ENCODE data around the gene IFNGR1. TPM values are rescaled to one million over a fixed set of nuclear protein-coding genes. Genes with fewer than 3 reads are reported as not detected.

IFNGR1 gene
- total RNA-seq, 1 experiment from 2014 or later: 27.1 TPM

DNA sequence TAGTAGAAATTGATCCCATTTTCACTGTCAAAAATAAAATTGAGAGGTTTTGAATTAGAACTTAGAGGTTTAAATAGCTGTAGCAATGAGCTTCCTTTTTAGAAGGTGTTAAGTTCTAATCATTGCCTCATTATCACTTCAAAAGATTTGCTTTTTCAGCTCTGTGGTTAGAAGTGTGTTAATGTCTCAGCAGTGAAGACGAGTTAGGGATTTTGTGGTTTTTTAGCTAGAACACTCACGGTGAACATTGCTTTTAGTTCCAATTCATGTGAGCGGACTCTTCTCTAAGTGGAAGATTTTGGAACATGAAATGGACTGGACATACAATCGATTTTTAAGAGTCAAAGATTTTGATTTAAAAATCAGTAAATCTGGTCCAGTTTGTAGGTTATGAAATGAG lies 12.7 kb upstream of the IFNGR1 start (continued):
- TF ChIP-seq, protein P1, sequence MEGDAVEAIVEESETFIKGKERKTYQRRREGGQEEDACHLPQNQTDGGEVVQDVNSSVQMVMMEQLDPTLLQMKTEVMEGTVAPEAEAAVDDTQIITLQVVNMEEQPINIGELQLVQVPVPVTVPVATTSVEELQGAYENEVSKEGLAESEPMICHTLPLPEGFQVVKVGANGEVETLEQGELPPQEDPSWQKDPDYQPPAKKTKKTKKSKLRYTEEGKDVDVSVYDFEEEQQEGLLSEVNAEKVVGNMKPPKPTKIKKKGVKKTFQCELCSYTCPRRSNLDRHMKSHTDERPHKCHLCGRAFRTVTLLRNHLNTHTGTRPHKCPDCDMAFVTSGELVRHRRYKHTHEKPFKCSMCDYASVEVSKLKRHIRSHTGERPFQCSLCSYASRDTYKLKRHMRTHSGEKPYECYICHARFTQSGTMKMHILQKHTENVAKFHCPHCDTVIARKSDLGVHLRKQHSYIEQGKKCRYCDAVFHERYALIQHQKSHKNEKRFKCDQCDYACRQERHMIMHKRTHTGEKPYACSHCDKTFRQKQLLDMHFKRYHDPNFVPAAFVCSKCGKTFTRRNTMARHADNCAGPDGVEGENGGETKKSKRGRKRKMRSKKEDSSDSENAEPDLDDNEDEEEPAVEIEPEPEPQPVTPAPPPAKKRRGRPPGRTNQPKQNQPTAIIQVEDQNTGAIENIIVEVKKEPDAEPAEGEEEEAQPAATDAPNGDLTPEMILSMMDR (IDR thresholded peaks at IDR 0.05 in 2 of 3, conservative IDR thresholded peaks at IDR 0.05 in 1 of 3; ENCODE audit: borderline replicate concordance in 1 of 3, insufficient read depth in 1 of 3, low read depth in 2 of 3, low read length in 2 of 3): no peak

DNA sequence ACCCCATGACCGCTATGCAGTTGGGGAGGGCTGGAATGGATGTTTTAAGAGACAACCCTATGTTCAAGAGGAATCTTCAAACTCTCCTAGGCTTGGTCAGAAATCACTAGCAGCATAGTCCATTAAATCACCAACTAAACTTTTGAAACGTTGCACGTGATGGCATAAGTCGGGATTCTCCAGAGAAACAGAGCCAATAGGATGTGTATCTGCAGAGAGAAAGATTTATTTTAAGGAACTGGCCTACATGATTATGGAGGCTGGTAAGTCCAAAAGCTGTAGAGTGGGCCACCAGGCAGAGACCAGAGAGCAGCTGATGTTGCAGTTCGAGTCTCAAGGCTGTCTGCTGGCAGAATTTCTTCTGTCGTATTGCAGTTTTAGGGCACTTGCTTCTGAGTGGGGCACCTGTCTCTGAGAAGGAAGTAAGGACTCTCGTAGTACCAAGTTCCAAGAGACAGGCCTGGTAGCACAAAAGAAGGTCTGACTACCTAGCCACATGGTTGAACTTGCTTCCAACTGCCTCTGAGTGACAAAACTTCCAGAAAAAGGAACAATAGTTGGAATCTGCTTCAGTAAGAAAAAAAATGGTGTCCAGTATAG lies 11.9 kb upstream of the IFNGR1 start:
- H4K20me1 ChIP-seq (ENCODE audit: insufficient read depth): no peaks in the 10 kb centered on the region
- no peaks in the 10 kb centered on the region for H3K36me3 ChIP-seq (ENCODE audit: control insufficient read depth in 1 of 2, insufficient read depth in 2 of 2, low read length in 2 of 2)
- H3K4me2 ChIP-seq (ENCODE audit: low read length): no peak overlapping the region
- BruUV-seq (replicated peaks): no TSS peak
- H3K27me3 ChIP-seq (ENCODE audit: insufficient read depth, low read length): no peaks in the 10 kb centered on the region
- ChIA-PET RAD21 (ENCODE audit: low non-redundant PET in 1 of 2, low total read pairs in 2 of 2, uncharacterized antibody in 2 of 2, unreplicated experiment in 2 of 2) (no interaction called here), POLR2A (no interaction called here), CTCF (no interaction called here)
- peaks cover 14 to 20% of the 10 kb centered on the region in 2 experiments for H3K4me1 ChIP-seq (ENCODE audit: control insufficient read depth in 1 of 2, insufficient read depth in 2 of 2, low read length in 2 of 2)
- H3K9ac ChIP-seq (ENCODE audit: low read length): no peak overlapping the region
- DNase-seq (ENCODE audit: low read depth, low spot score) (no peak), ATAC-seq (no peak)
- no peaks in the 10 kb centered on the region for H3K9me3 ChIP-seq (ENCODE audit: control insufficient read depth in 1 of 2, insufficient read depth in 1 of 2, low read depth in 1 of 2, low read length in 2 of 2)
- no peaks in the 10 kb centered on the region for H3K9me2 ChIP-seq (ENCODE audit: insufficient read depth)
- no peak overlapping the region for H3K27ac ChIP-seq (ENCODE audit: low read depth, low read length)
- no peak overlapping the region for H2AFZ ChIP-seq (ENCODE audit: low read depth, low read length, poor library complexity, severe bottlenecking)
- no peak overlapping the region for H3K4me3 ChIP-seq (replicated peaks in 1 of 2; ENCODE audit: low read depth in 1 of 2, low read length in 2 of 2)
- intact Hi-C loops (cut with micrococcal nuclease): no loop called here
- H3K79me2 ChIP-seq (ENCODE audit: insufficient read depth, low read length): no peaks in the 10 kb centered on the region
- TF ChIP-seq, protein P2, sequence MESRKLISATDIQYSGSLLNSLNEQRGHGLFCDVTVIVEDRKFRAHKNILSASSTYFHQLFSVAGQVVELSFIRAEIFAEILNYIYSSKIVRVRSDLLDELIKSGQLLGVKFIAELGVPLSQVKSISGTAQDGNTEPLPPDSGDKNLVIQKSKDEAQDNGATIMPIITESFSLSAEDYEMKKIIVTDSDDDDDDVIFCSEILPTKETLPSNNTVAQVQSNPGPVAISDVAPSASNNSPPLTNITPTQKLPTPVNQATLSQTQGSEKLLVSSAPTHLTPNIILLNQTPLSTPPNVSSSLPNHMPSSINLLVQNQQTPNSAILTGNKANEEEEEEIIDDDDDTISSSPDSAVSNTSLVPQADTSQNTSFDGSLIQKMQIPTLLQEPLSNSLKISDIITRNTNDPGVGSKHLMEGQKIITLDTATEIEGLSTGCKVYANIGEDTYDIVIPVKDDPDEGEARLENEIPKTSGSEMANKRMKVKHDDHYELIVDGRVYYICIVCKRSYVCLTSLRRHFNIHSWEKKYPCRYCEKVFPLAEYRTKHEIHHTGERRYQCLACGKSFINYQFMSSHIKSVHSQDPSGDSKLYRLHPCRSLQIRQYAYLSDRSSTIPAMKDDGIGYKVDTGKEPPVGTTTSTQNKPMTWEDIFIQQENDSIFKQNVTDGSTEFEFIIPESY (IDR thresholded peaks at IDR 0.05; ENCODE audit: extremely low read depth, insufficient replicate concordance, low read length): no peak
- TF ChIP-seq, protein P3, sequence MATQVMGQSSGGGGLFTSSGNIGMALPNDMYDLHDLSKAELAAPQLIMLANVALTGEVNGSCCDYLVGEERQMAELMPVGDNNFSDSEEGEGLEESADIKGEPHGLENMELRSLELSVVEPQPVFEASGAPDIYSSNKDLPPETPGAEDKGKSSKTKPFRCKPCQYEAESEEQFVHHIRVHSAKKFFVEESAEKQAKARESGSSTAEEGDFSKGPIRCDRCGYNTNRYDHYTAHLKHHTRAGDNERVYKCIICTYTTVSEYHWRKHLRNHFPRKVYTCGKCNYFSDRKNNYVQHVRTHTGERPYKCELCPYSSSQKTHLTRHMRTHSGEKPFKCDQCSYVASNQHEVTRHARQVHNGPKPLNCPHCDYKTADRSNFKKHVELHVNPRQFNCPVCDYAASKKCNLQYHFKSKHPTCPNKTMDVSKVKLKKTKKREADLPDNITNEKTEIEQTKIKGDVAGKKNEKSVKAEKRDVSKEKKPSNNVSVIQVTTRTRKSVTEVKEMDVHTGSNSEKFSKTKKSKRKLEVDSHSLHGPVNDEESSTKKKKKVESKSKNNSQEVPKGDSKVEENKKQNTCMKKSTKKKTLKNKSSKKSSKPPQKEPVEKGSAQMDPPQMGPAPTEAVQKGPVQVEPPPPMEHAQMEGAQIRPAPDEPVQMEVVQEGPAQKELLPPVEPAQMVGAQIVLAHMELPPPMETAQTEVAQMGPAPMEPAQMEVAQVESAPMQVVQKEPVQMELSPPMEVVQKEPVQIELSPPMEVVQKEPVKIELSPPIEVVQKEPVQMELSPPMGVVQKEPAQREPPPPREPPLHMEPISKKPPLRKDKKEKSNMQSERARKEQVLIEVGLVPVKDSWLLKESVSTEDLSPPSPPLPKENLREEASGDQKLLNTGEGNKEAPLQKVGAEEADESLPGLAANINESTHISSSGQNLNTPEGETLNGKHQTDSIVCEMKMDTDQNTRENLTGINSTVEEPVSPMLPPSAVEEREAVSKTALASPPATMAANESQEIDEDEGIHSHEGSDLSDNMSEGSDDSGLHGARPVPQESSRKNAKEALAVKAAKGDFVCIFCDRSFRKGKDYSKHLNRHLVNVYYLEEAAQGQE (IDR thresholded peaks at IDR 0.05; ENCODE audit: low read depth): no peak
- TF ChIP-seq EZH2 (IDR thresholded peaks at IDR 0.05): no peak
- TF ChIP-seq, protein P4, sequence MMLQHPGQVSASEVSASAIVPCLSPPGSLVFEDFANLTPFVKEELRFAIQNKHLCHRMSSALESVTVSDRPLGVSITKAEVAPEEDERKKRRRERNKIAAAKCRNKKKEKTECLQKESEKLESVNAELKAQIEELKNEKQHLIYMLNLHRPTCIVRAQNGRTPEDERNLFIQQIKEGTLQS (IDR thresholded peaks at IDR 0.05): no peak
- no peak for TF ChIP-seq ZFX (IDR thresholded peaks at IDR 0.05)
- TF ChIP-seq EZH2phosphoT487 (IDR thresholded peaks at IDR 0.05; ENCODE audit: borderline replicate concordance): no peak
- TF ChIP-seq ELF1 (IDR thresholded peaks at IDR 0.05; ENCODE audit: borderline replicate concordance, low read depth): no peak
- no peak for TF ChIP-seq SIN3A (IDR thresholded peaks at IDR 0.05; ENCODE audit: low read depth)
- TF ChIP-seq ZNF274 (IDR thresholded peaks at IDR 0.05; ENCODE audit: low read depth, low read length): no peak
- TF ChIP-seq, protein P5, sequence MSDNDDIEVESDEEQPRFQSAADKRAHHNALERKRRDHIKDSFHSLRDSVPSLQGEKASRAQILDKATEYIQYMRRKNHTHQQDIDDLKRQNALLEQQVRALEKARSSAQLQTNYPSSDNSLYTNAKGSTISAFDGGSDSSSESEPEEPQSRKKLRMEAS (IDR thresholded peaks at IDR 0.05): no peak
- no peak for TF ChIP-seq TCF7L2 (IDR thresholded peaks at IDR 0.05; ENCODE audit: borderline replicate concordance, extremely low read depth, insufficient read depth, insufficient read length)
- TF ChIP-seq JUND (IDR thresholded peaks at IDR 0.05): no peak
- no peak for TF ChIP-seq FOSL1 (IDR thresholded peaks at IDR 0.05; ENCODE audit: low read depth)
- TF ChIP-seq CBX3 (IDR thresholded peaks at IDR 0.05; ENCODE audit: low read depth): no peak
- TF ChIP-seq EGR1 (IDR thresholded peaks at IDR 0.05; ENCODE audit: low read depth): no peak
- no peak for TF ChIP-seq SRF (IDR thresholded peaks at IDR 0.05; ENCODE audit: low read depth)
- no peak for TF ChIP-seq RAD21 (IDR thresholded peaks at IDR 0.05; ENCODE audit: low read depth)
- no peak for TF ChIP-seq YY1 (IDR thresholded peaks at IDR 0.05; ENCODE audit: extremely low read depth, insufficient replicate concordance, low read depth, low read length)

Data from HCT116 (cell line).